HG03066 (cell line): ENCODE results near the gene MME.
"Not testable (repeated sequence)": the region's sequence is repeated elsewhere in the genome, so short reads cannot be mapped to it uniquely, and the experiment has no call there.

Source experiments
- ATAC-seq: cut with Tn5 transposase; IDR thresholded peaks from one replicate; pipeline ENCODE4 v1.9.1; 2021; ENCODE audit warnings: low read depth; ENCODE audit not compliant: unreplicated experiment

MME gene

GRCh38 chr3:155189478-155189877 lies 109.4 kb downstream of the MME start:
- ATAC-seq, result no peak

- no peak for ATAC-seq
Measured at GRCh38 chr3:155190691-155191090, 110.6 kb downstream of the MME start.

GRCh38 chr3:155192957-155193746 lies 113.0 kb downstream of the MME start:
- ATAC-seq, result no peak

GRCh38 chr3:155193868-155194267 lies 113.7 kb downstream of the MME start:
- no peak for ATAC-seq

GRCh38 chr3:155194973-155195957 lies 115.1 kb downstream of the MME start:
- no peak for ATAC-seq

- no peak for ATAC-seq
Measured at GRCh38 chr3:155196131-155197021, 116.3 kb downstream of the MME start.

- ATAC-seq, result no peak
Measured at GRCh38 chr3:155197786-155198185, 117.7 kb downstream of the MME start.

- ATAC-seq, result no peak
Measured at GRCh38 chr3:155202626-155203025, 122.5 kb downstream of the MME start.

- no peak for ATAC-seq
Measured at GRCh38 chr3:155204851-155205250, 124.7 kb downstream of the MME start.

GRCh38 chr3:155208183-155208800 lies 128.2 kb downstream of the MME start:
- ATAC-seq, result no peak

- ATAC-seq, result no peak
Measured at GRCh38 chr3:155210736-155211135, 130.6 kb downstream of the MME start.

GRCh38 chr3:155211266-155211665 lies 131.1 kb downstream of the MME start:
- ATAC-seq, result no peak

- no peak for ATAC-seq
Measured at GRCh38 chr3:155211940-155212339, 131.8 kb downstream of the MME start.

GRCh38 chr3:155216007-155216406 lies 135.9 kb downstream of the MME start:
- not testable (repeated sequence) for ATAC-seq

- ATAC-seq, result no peak
Measured at GRCh38 chr3:155217591-155217990, 137.5 kb downstream of the MME start.

- no peak for ATAC-seq
Measured at GRCh38 chr3:155218462-155218861, 138.3 kb downstream of the MME start.

GRCh38 chr3:155219106-155219505 lies 139.0 kb downstream of the MME start:
- ATAC-seq, result no peak

- no peak for ATAC-seq
Measured at GRCh38 chr3:155225417-155225816, 145.3 kb downstream of the MME start.

- no peak for ATAC-seq
Measured at GRCh38 chr3:155227141-155227540, 147.0 kb downstream of the MME start.

GRCh38 chr3:155228676-155229075 lies 148.6 kb downstream of the MME start:
- ATAC-seq, result no peak
